Measurements from ENCODE around the gene ADAMTS7.
A peak's percentile ranks its signal among the peaks of the same experiment; 100 is the strongest.
"Not testable (repeated sequence)": the region's sequence is repeated elsewhere in the genome, so short reads cannot be mapped to it uniquely, and the experiment has no call there.

Gene ADAMTS7

DNA sequence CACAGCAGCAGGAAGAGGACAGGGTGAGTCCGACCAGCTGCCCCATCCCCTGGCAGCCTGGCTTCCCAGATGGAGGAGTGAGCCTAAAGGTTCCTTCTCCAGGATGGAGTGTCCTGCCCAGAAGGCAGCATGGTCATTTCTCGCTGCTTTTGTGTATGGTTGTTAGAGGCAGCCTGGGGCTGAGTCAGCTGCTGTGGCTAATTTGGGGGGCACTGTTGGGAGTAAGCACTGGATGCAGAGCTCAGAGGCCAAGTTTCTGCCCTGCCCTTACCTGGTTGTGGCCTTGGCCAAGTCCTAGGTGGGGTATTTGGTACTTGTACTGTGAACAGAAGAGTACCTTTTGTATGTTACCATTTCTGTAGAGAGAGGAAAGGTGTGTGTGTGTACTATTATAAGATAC lies 78.6 kb downstream of the ADAMTS7 start:
- DNase-seq (ENCODE audit: low spot score) (no peak), FAIRE-seq (no peak)

DNA sequence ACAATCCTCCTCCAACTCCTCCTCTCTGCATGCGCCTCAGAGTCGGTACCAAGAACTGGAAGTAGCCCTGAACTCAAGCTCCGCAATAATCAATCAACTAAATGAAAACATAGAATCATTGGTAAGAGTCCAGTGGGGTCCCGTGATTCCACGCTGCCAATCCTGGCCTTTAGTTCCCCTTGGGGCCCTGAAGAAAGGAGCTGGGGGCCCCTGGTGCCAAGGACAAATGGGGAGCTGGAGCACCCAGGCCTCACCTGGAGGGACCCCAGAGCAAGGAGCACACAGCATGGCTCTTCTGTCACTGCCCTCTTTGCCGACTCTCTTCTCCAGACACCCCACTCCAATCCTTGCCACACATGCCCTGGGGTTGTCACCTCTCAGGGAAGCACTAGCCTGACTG lies 80.3 kb downstream of the ADAMTS7 start:
- DNase-seq (ENCODE audit: low spot score) (no peak), FAIRE-seq (no peak)

DNA sequence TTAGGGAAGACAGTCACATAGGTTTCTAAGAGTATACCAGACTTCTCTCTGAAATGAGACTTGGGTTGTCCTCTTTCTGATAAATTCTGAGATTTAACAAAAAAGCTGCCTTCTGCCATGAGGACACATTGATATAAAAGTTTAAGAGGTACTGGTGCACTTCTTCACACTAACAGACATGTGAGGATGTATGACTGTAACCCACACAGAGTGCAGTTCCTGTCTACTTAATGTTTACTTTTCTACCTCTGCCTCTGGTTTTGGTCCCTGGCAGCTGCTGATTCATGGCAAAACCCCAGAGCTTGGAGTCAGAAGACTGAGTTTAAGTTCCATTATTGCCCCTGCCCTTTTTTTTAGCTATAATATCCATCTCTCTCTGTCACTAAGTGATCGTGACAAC lies 82.8 kb downstream of the ADAMTS7 start:
- FAIRE-seq; DNase-seq (ENCODE audit: low spot score): not testable (repeated sequence)

DNA sequence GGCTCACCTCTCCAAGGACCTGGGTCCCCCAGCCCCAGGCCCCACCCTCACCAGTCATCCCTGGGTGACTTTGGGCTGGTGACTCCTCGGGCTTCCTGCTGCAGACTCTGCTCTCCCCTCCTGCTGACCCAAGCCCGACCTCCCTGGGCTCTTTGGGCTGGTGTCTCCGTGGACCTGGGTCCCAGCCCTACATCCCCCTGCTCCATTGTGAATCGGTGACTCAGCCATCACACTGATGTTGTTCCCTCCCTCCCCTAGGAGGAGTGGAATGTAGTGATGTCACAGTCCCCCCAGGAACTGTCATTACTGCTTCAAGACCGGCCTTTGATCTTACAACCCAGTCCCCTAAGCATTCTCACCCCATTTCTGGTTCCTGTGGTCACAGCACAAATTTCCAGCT lies 83.7 kb downstream of the ADAMTS7 start:
- no peak for FAIRE-seq
- DNase-seq (ENCODE audit: low spot score) = no peak

GRCh38 chr15:78726870-78727551 lies 84.3 kb downstream of the ADAMTS7 start:
- no peak for FAIRE-seq
- DNase-seq (ENCODE audit: low spot score) = no peak

DNA sequence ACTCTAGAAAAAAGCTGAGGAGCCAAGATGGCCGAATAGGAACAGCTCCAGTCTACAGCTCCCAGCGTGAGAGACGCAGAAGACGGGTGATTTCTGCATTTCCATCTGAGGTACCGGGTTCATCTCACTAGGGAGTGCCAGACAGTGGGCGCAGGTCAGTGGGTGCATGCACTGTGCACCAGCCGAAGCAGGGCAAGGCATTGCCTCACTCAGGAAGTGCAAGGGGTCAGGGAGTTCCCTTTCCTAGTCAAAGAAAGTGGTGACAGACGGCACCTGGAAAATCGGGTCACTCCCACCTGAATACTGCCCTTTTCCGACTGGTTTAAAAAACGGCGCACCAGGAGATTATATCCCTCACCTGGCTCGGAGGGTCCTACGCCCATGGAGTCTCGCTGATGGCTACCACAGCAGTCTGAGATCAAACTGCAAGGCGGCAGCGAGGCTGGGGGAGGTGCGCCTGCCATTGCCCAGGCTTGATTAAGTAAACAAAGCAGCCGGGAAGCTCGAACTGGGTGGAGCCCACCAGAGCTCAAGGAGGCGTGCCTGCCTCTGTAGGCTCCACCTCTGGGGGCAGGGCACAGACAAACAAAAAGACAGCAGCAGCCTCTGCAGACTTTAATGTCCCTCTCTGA lies 91.3 kb downstream of the ADAMTS7 start:
- DNase-seq (ENCODE audit: low spot score); FAIRE-seq: not testable (repeated sequence)

GRCh38 chr15:78718837-78719236 lies 92.4 kb downstream of the ADAMTS7 start:
- FAIRE-seq = no peak
- DNase-seq (ENCODE audit: low spot score) = no peak

DNA sequence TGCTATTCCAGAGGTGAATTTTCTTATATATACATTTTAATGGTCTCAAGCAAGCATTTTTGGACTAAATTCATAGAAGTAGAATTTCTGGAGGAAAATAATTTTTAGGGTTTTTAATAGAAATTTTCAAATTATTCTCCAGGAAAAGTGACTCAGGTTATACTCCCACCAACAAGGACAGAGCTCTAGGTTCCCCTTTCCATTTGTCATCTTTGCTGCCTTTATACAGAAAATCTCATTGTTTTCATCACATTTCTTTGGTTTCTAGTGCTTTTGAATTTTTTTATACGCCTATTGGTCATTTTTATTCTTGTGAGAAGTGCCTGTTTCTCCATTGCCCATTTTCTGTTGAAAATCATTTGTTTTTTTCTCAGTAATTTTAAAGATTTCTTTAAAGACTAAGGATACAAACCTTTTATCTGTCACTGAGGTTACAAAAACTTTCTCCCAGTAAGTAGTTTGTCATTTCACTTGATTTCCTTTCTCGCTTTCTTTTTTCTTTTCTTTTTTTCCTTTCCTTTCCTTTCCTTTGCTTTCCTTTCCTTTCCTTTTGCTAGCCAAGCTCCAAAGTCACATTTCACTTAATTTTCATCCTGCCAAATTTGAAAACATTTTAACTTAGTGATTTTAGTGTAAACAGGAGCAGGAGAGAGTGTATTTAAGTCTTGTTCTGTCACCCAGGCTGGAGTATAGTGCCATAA lies 93.2 kb downstream of the ADAMTS7 start:
- FAIRE-seq = no peak
- no peak for DNase-seq (ENCODE audit: low spot score)

- no peak for FAIRE-seq
- DNase-seq (ENCODE audit: low spot score) = no peak
Observed at GRCh38 chr15:78716651-78717050, 94.6 kb downstream of the ADAMTS7 start.

GRCh38 chr15:78715930-78716329 lies 95.3 kb downstream of the ADAMTS7 start:
- FAIRE-seq (peak; percentile 59), DNase-seq (ENCODE audit: low spot score) (peak; percentile 83)

DNA sequence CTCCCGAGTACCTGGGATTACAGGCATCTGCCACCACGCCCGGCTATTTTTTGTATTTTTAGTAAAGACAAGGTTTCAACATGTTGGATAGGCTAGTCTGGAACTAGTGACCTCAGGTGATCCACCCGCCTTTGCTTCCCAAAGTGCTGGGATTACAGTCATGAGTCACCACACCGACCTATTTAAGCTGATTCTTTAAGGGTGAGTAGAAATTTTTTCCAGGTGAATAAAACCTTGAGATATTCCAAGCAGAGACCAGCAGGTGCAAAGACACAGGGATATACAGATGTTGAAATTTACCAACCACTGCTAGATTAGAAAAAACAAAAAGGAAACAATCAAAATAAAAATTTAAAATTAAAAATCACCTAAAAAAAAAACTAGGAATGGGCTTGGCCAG lies 95.8 kb downstream of the ADAMTS7 start:
- DNase-seq (ENCODE audit: low spot score) (no peak), FAIRE-seq (no peak)

- FAIRE-seq (no peak), DNase-seq (ENCODE audit: low spot score) (peak; percentile 40)
Observed at GRCh38 chr15:78714890-78715289, 96.4 kb downstream of the ADAMTS7 start.

GRCh38 chr15:78712797-78713515 lies 98.3 kb downstream of the ADAMTS7 start:
- no peak for FAIRE-seq
- no peak for DNase-seq (ENCODE audit: low spot score)

GRCh38 chr15:78711638-78712037 lies 99.6 kb downstream of the ADAMTS7 start:
- FAIRE-seq = no peak
- no peak for DNase-seq (ENCODE audit: low spot score)

GRCh38 chr15:78709263-78709882 lies 101.9 kb downstream of the ADAMTS7 start:
- FAIRE-seq (no peak), DNase-seq (ENCODE audit: low spot score) (peak; percentile 31)
